GDM1 (cell line): ENCODE results near the gene CLEC16A.

Experiments used
- DNase-seq: peaks from one replicate; lab custom pipeline; 2025; lab: John Stamatoyannopoulos, UW

Gene CLEC16A

GRCh38 chr16:11045441-11045840, 101.1 kb downstream of the CLEC16A start:
- DNase-seq: no peak

- DNase-seq: no peak
These were observed 101.5 kb downstream of the CLEC16A start for GRCh38 chr16:11045846-11046245.

GRCh38 chr16:11046382-11046931, 102.1 kb downstream of the CLEC16A start:
- no peak for DNase-seq

GRCh38 chr16:11047057-11047456, 102.7 kb downstream of the CLEC16A start:
- DNase-seq: no peak

GRCh38 chr16:11047939-11048800, 103.8 kb downstream of the CLEC16A start:
- no peak for DNase-seq

GRCh38 chr16:11049396-11050059, 105.2 kb downstream of the CLEC16A start:
- no peak for DNase-seq

- DNase-seq: no peak
These were observed 106.2 kb downstream of the CLEC16A start for GRCh38 chr16:11050536-11050935.

GRCh38 chr16:11050944-11051343, 106.6 kb downstream of the CLEC16A start:
- no peak for DNase-seq

GRCh38 chr16:11051430-11051829, 107.1 kb downstream of the CLEC16A start:
- DNase-seq: no peak

GRCh38 chr16:11051879-11052808, 107.8 kb downstream of the CLEC16A start:
- peak; percentile 92 for DNase-seq

GRCh38 chr16:11053916-11054460, 109.6 kb downstream of the CLEC16A start:
- DNase-seq: no peak

GRCh38 chr16:11056090-11056992, 112.0 kb downstream of the CLEC16A start:
- no peak for DNase-seq

- no peak for DNase-seq
These were observed 112.8 kb downstream of the CLEC16A start for GRCh38 chr16:11056993-11057649.

GRCh38 chr16:11057711-11058345, 113.5 kb downstream of the CLEC16A start:
- DNase-seq: no peak

GRCh38 chr16:11058832-11059231, 114.5 kb downstream of the CLEC16A start:
- DNase-seq: no peak

- no peak for DNase-seq
These were observed 115.2 kb downstream of the CLEC16A start for GRCh38 chr16:11059588-11059987.

- no peak for DNase-seq
These were observed 116.0 kb downstream of the CLEC16A start for GRCh38 chr16:11060364-11060763.

GRCh38 chr16:11060842-11061241, 116.5 kb downstream of the CLEC16A start:
- no peak for DNase-seq

GRCh38 chr16:11061629-11062270, 117.4 kb downstream of the CLEC16A start:
- DNase-seq: no peak
